NCI-H187 treated with DMSO at 0.1 percent for 48 hours (cell line): ENCODE data around the gene DIMT1.

Experiments
- DNase-seq: peaks from one replicate; lab custom pipeline; 2025; lab: John Stamatoyannopoulos, UW

The DIMT1 gene

GRCh38 chr5:62369039-62369438, 34.7 kb downstream of the DIMT1 start:
- DNase-seq, result no peak

GRCh38 chr5:62362701-62363100, 41.0 kb downstream of the DIMT1 start:
- DNase-seq, result no peak

- DNase-seq, result no peak
Observed at GRCh38 chr5:62354028-62354874, 49.5 kb downstream of the DIMT1 start.

GRCh38 chr5:62348723-62349481, 54.8 kb downstream of the DIMT1 start:
- no peak for DNase-seq

GRCh38 chr5:62347928-62348327, 55.8 kb downstream of the DIMT1 start:
- no peak for DNase-seq

GRCh38 chr5:62346748-62347147, 57.0 kb downstream of the DIMT1 start:
- no peak for DNase-seq

- no peak for DNase-seq
Observed at GRCh38 chr5:62343428-62343827, 60.3 kb downstream of the DIMT1 start.

- DNase-seq, result no peak
Observed at GRCh38 chr5:62342476-62342837, 61.2 kb downstream of the DIMT1 start.

- DNase-seq, result no peak
Observed at GRCh38 chr5:62341783-62342475, 61.8 kb downstream of the DIMT1 start.

- no peak for DNase-seq
Observed at GRCh38 chr5:62340979-62341378, 62.7 kb downstream of the DIMT1 start.

GRCh38 chr5:62340392-62340791, 63.3 kb downstream of the DIMT1 start:
- no peak for DNase-seq
